COLO829 (cell line): ENCODE data around the gene OTX1.
"Not testable (repeated sequence)": the region's sequence is repeated elsewhere in the genome, so short reads cannot be mapped to it uniquely, and the experiment has no call there.

Experiments used
- DNase-seq: peaks from one replicate; pipeline ENCODE4 v3.0.0; 2012; ENCODE audit warnings: low spot score

OTX1 gene

GRCh38 chr2:63058921-63059792 lies 8.5 kb downstream of the OTX1 start:
- DNase-seq, result no peak

GRCh38 chr2:63059793-63060471 lies 9.3 kb downstream of the OTX1 start:
- DNase-seq, result no peak

- no peak for DNase-seq
These were observed 9.9 kb downstream of the OTX1 start for GRCh38 chr2:63060472-63060991.

- DNase-seq, result no peak
These were observed 13.6 kb downstream of the OTX1 start for GRCh38 chr2:63064197-63064596.

- DNase-seq, result no peak
These were observed 14.0 kb downstream of the OTX1 start for GRCh38 chr2:63064661-63065060.

GRCh38 chr2:63066265-63066664 lies 15.6 kb downstream of the OTX1 start:
- DNase-seq, result no peak

- no peak for DNase-seq
These were observed 16.2 kb downstream of the OTX1 start for GRCh38 chr2:63066838-63067237.

GRCh38 chr2:63071664-63072063 lies 21.0 kb downstream of the OTX1 start:
- DNase-seq, result no peak

GRCh38 chr2:63073994-63074393 lies 23.4 kb downstream of the OTX1 start:
- DNase-seq, result no peak

- not testable (repeated sequence) for DNase-seq
These were observed 23.8 kb downstream of the OTX1 start for GRCh38 chr2:63074399-63074798.

- peak; percentile 4 for DNase-seq
These were observed 28.4 kb downstream of the OTX1 start for GRCh38 chr2:63078852-63079606.

GRCh38 chr2:63081404-63081803 lies 30.8 kb downstream of the OTX1 start:
- DNase-seq, result peak; percentile 22

- DNase-seq, result no peak
These were observed 36.1 kb downstream of the OTX1 start for GRCh38 chr2:63086687-63087086.

GRCh38 chr2:63092401-63092800 lies 41.8 kb downstream of the OTX1 start:
- DNase-seq, result no peak

- DNase-seq, result no peak
These were observed 42.2 kb downstream of the OTX1 start for GRCh38 chr2:63092857-63093256.

GRCh38 chr2:63093502-63093901 lies 42.9 kb downstream of the OTX1 start:
- DNase-seq, result no peak

GRCh38 chr2:63096491-63096890 lies 45.9 kb downstream of the OTX1 start:
- no peak for DNase-seq

- DNase-seq, result no peak
These were observed 48.4 kb downstream of the OTX1 start for GRCh38 chr2:63099032-63099431.

GRCh38 chr2:63101954-63102353 lies 51.3 kb downstream of the OTX1 start:
- DNase-seq, result no peak

- DNase-seq, result no peak
These were observed 53.9 kb downstream of the OTX1 start for GRCh38 chr2:63104482-63104881.
